Measurements from ENCODE around the gene PUM1.

DNA sequence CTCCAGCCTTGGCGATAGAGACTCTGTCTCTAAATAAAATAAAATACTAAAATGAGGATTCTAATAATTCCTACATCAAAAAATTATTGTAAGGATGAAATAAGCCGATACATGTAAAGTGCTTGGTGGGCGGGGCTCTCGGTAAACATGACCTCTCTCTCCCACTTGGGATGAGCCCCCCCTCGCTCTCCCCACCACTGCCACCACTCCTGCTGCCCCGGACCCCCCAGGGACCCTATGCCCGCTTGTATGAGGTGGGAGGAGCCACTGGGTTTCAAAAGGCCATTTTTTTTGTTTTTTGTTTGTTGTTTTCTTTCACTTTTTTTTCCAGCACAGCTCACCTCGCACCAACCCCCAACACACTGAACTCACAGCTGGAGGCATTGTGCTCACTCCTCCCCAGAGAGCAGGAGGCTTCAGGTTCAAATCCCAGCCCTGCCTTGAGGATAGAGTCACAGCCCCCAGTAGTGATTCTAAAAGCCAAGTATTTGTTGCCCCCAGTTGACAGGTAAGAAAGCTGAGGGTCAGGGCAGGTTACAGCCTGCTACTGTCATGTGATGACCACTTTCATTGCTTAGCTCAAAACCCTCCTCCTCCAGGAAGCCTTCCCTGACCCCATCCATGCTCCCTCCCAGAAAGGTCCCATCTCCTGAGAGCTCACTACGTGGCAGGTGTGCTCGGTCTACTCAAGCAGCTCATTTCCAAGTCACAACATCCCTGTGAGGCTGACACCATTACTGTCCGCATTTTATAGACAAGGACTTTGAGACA is 161.1 kb downstream of the PUM1 start:
- TF ChIP-seq, protein P1, sequence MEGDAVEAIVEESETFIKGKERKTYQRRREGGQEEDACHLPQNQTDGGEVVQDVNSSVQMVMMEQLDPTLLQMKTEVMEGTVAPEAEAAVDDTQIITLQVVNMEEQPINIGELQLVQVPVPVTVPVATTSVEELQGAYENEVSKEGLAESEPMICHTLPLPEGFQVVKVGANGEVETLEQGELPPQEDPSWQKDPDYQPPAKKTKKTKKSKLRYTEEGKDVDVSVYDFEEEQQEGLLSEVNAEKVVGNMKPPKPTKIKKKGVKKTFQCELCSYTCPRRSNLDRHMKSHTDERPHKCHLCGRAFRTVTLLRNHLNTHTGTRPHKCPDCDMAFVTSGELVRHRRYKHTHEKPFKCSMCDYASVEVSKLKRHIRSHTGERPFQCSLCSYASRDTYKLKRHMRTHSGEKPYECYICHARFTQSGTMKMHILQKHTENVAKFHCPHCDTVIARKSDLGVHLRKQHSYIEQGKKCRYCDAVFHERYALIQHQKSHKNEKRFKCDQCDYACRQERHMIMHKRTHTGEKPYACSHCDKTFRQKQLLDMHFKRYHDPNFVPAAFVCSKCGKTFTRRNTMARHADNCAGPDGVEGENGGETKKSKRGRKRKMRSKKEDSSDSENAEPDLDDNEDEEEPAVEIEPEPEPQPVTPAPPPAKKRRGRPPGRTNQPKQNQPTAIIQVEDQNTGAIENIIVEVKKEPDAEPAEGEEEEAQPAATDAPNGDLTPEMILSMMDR (IDR thresholded peaks at IDR 0.05): no peak
- TF ChIP-seq POLR2A (IDR thresholded peaks at IDR 0.05): no peak
